A549 (cell line): ENCODE measurements around the gene CLN6.
"Not testable (repeated sequence)": the region's sequence is repeated elsewhere in the genome, so short reads cannot be mapped to it uniquely, and the experiment has no call there.

Experiments used
- EP300 ChIP-seq, 2 experiments: fragments of >200 bp; sonication (Bioruptor Twin); formaldehyde crosslinking; IDR thresholded peaks; 2 replicates in 1 of 2; 3 replicates in 1 of 2; pipeline ENCODE4 v1.6.1; 2016 to 2017
- JUN ChIP-seq, 2 experiments: fragments of >200 bp; sonication (Bioruptor Twin); formaldehyde crosslinking; IDR thresholded peaks; 2 replicates in 1 of 2; 3 replicates in 1 of 2; pipeline ENCODE4 v1.6.1; 2016 to 2017
- KDM1A ChIP-seq: fragments of 200-600 bp; sonication (generic); IDR thresholded peaks from 2 replicates; pipeline ENCODE4 v1.6.1; 2016; ENCODE audit warnings: low read depth, mild to moderate bottlenecking
- MYC ChIP-seq: IDR thresholded peaks from 2 replicates; pipeline ENCODE4 v1.6.1; 2012; ENCODE audit warnings: mild to moderate bottlenecking, inconsistent platforms, low read length, improper control_type of control experiment, borderline replicate concordance
- RFX5 ChIP-seq: fragments of 450-650 bp; IDR thresholded peaks from 2 replicates; pipeline ENCODE4 v1.7.1; 2014; ENCODE audit warnings: antibody characterized with exemption, mild to moderate bottlenecking, moderate library complexity
- TF ChIP-seq, protein P1 (sequence below): fragments of 450-650 bp; IDR thresholded peaks from 2 replicates; pipeline ENCODE4 v1.6.1; 2014; ENCODE audit warnings: antibody characterized with exemption
- TF ChIP-seq, protein P2 (sequence below): fragments of >200 bp; sonication (Bioruptor Twin); formaldehyde crosslinking; IDR thresholded peaks from 3 replicates; pipeline ENCODE4 v1.5.1; 2016

- TF ChIP-seq, protein P1, sequence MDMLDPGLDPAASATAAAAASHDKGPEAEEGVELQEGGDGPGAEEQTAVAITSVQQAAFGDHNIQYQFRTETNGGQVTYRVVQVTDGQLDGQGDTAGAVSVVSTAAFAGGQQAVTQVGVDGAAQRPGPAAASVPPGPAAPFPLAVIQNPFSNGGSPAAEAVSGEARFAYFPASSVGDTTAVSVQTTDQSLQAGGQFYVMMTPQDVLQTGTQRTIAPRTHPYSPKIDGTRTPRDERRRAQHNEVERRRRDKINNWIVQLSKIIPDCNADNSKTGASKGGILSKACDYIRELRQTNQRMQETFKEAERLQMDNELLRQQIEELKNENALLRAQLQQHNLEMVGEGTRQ = not testable (repeated sequence)
- TF ChIP-seq, protein P2, sequence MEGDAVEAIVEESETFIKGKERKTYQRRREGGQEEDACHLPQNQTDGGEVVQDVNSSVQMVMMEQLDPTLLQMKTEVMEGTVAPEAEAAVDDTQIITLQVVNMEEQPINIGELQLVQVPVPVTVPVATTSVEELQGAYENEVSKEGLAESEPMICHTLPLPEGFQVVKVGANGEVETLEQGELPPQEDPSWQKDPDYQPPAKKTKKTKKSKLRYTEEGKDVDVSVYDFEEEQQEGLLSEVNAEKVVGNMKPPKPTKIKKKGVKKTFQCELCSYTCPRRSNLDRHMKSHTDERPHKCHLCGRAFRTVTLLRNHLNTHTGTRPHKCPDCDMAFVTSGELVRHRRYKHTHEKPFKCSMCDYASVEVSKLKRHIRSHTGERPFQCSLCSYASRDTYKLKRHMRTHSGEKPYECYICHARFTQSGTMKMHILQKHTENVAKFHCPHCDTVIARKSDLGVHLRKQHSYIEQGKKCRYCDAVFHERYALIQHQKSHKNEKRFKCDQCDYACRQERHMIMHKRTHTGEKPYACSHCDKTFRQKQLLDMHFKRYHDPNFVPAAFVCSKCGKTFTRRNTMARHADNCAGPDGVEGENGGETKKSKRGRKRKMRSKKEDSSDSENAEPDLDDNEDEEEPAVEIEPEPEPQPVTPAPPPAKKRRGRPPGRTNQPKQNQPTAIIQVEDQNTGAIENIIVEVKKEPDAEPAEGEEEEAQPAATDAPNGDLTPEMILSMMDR = not testable (repeated sequence)
- not testable (repeated sequence) for TF ChIP-seq EP300 (IDR thresholded peaks at IDR 0.05); MYC; JUN (IDR thresholded peaks at IDR 0.05); KDM1A; RFX5
These were observed 7.7 kb downstream of the CLN6 start for GRCh38 chr15:68221530-68222431.
